Hepatocyte (in vitro differentiated cells): ENCODE measurements around the gene WDTC1. TPM values are rescaled to one million over a fixed set of nuclear protein-coding genes. Genes with fewer than 3 reads are reported as not detected.
A peak's percentile ranks its signal among the peaks of the same experiment; 100 is the strongest.

Experiments
- DNase-seq: peaks from one replicate; pipeline ENCODE4 v3.0.0-alpha.2; 2016; ENCODE audit warnings: low spot score
- H2AFZ ChIP-seq: fragments of 200-600 bp; sonication (generic); 2 replicates; pipeline ENCODE4 v1.6.0; 2016; ENCODE audit warnings: antibody characterized with exemption, mild to moderate bottlenecking
- H3K27ac ChIP-seq: fragments of 200-600 bp; sonication (generic); 2 replicates; pipeline ENCODE4 v1.5.1; 2016; ENCODE audit warnings: mild to moderate bottlenecking
- H3K27me3 ChIP-seq: fragments of 200-600 bp; sonication (generic); 2 replicates; pipeline ENCODE4 v1.6.1; 2016
- H3K36me3 ChIP-seq: fragments of 200-600 bp; sonication (generic); replicated peaks from 2 replicates; pipeline ENCODE4 v1.5.1; 2016; ENCODE audit warnings: low read depth; ENCODE audit not compliant: insufficient read depth
- H3K4me1 ChIP-seq: fragments of 200-600 bp; sonication (generic); 2 replicates; pipeline ENCODE4 v1.5.1; 2016; ENCODE audit warnings: mild to moderate bottlenecking, moderate library complexity; ENCODE audit not compliant: insufficient read depth
- H3K4me2 ChIP-seq: fragments of 200-600 bp; sonication (generic); 2 replicates; pipeline ENCODE4 v1.6.0; 2016
- H3K4me3 ChIP-seq: fragments of 200-600 bp; sonication (generic); 2 replicates; pipeline ENCODE4 v1.5.1; 2016; ENCODE audit warnings: mild to moderate bottlenecking
- H3K79me2 ChIP-seq: fragments of 200-600 bp; sonication (generic); 2 replicates; pipeline ENCODE4 v1.6.0; 2017; ENCODE audit warnings: mild to moderate bottlenecking
- H3K9me2 ChIP-seq: fragments of 200-600 bp; sonication (generic); replicated peaks from 2 replicates; pipeline ENCODE4 v1.6.0; 2017; ENCODE audit warnings: mild to moderate bottlenecking; ENCODE audit not compliant: insufficient read depth
- H3K9me3 ChIP-seq: fragments of 200-600 bp; sonication (generic); 2 replicates; pipeline ENCODE4 v1.5.1; 2016; ENCODE audit warnings: low read depth, mild to moderate bottlenecking
- H4K20me1 ChIP-seq: fragments of 200-600 bp; sonication (generic); 2 replicates; pipeline ENCODE4 v1.6.0; 2016; ENCODE audit warnings: mild to moderate bottlenecking; ENCODE audit not compliant: insufficient read depth, poor library complexity, severe bottlenecking
- EZH2 ChIP-seq: fragments of 200-600 bp; sonication (generic); IDR thresholded peaks from 2 replicates; pipeline ENCODE4 v1.6.1; 2016; ENCODE audit warnings: antibody characterized with exemption, mild to moderate bottlenecking, borderline replicate concordance
- EZH2phosphoT487 ChIP-seq: fragments of 200-600 bp; sonication (generic); IDR thresholded peaks from one replicate; pipeline ENCODE4 v1.6.1; 2018; ENCODE audit warnings: antibody characterized with exemption, mild to moderate bottlenecking, low read depth, moderate library complexity; ENCODE audit not compliant: unreplicated experiment, severe bottlenecking
- WGBS: methylation state at CpG from one replicate; pipeline ENCODE4 v1.1.6; 2016; ENCODE audit warnings: low lambda C conversion rate; ENCODE audit errors: missing lambda C conversion rate; 5-methylcytosine and 5-hydroxymethylcytosine counted together
- polyA plus RNA-seq: library from polyadenylated mRNA; unstranded; fragments of >200 nt; fragmentation: Nextera tagmentation; extraction: Ambion mirVana; gene quantifications from 2 replicates; pipeline ENCODE4 v1.2.1, GENCODE V29; 2016
- total RNA-seq: library from RNA; depleted of rRNA; stranded (reverse); fragments of >200 nt; gene quantifications from 2 replicates; pipeline ENCODE4 v1.2.3, GENCODE V29; 2014
- TF ChIP-seq, protein P1 (sequence below): fragments of 200-600 bp; sonication (generic); IDR thresholded peaks from 2 replicates; pipeline ENCODE4 v1.5.1; 2016; ENCODE audit warnings: antibody characterized with exemption, mild to moderate bottlenecking; ENCODE audit not compliant: poor library complexity

The WDTC1 gene
- total and polyA plus RNA-seq, 2 experiments from 2014 or later: 11.0 to 22.8 TPM

DNA sequence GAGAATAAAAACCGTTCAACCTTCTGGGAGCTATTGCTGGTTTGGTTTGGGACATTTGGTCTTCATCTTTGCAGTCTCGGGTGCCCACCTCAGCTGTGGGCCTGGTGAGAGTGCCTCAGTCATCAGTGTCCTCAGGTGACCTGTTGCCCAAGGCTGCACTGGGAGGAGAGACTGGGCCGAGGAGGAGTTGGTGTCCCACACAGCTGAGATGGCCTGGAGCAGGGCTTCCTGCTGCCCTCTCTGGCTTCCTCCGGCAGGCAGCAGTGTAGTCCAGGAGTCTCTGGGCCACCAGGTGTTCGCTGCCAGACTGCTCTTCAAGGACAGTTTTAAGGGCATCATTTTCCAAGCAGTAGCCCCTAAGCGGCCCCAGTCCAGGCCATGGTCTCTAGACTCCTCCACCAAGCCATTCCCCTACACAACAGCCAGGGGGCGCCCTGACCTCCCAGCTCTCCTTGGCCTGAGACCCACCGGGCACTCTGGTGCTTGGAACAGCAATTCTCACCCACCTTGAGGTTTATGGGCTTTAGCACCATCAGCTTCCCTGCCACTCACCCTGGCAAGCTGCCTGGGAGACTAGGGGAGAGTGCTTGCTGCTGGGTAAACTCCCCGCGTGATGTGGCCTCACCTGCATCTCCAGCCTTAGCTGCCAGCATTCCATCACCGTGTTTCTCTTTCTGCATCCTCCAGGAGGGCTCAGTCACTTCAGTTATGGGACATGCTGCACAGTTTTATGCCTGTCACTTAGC is 98.3 kb downstream of the WDTC1 start:
- Histone ChIP-seq H3K36me3 (no peaks in the 10 kb centered on the region), H2AFZ (no peak overlapping the region), H4K20me1 (peaks cover 12% of the 10 kb centered on the region), H3K4me3 (no peak overlapping the region), H3K27ac (no peak overlapping the region), H3K4me1 (no peaks in the 10 kb centered on the region), H3K9me3 (no peaks in the 10 kb centered on the region), H3K9me2 (no peaks in the 10 kb centered on the region), H3K27me3 (no peaks in the 10 kb centered on the region), H3K4me2 (no peak overlapping the region), H3K79me2 (peaks cover 28% of the 10 kb centered on the region)
- DNase-seq: peak; percentile 63
- no peak for TF ChIP-seq EZH2phosphoT487
- TF ChIP-seq, protein P1, sequence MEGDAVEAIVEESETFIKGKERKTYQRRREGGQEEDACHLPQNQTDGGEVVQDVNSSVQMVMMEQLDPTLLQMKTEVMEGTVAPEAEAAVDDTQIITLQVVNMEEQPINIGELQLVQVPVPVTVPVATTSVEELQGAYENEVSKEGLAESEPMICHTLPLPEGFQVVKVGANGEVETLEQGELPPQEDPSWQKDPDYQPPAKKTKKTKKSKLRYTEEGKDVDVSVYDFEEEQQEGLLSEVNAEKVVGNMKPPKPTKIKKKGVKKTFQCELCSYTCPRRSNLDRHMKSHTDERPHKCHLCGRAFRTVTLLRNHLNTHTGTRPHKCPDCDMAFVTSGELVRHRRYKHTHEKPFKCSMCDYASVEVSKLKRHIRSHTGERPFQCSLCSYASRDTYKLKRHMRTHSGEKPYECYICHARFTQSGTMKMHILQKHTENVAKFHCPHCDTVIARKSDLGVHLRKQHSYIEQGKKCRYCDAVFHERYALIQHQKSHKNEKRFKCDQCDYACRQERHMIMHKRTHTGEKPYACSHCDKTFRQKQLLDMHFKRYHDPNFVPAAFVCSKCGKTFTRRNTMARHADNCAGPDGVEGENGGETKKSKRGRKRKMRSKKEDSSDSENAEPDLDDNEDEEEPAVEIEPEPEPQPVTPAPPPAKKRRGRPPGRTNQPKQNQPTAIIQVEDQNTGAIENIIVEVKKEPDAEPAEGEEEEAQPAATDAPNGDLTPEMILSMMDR: peak; percentile 67
- no peak for TF ChIP-seq EZH2
- 72% methylated on average over 11 of the region's 11 CpGs for whole genome bisulfite sequencing

DNA sequence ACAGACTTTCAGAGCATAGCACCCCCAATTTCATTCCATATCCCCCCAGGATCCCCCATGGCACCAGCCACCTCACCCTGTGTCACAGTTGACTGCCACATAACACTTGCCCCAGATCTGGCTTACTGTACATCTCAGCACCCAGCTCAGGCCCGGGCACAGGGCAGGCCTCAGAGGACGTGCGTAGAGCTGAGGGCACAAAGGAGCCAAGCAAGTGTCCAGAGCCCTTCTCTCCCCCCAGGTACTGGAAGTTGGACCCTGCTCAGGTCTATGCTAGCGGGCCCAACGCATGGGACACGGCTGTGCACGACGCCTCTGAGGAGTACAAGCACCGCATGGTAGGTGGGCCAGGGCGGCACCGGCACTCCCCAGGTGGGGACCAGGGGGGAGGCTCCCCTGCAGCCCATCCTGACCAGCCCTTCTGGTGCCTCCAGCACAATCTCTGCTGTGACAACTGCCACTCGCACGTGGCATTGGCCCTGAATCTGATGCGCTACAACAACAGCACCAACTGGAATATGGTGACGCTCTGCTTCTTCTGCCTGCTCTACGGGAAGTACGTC is 99.4 kb downstream of the WDTC1 start:
- H3K4me1 ChIP-seq: no peaks in the 10 kb centered on the region
- H3K27ac ChIP-seq: no peak overlapping the region
- no peaks in the 10 kb centered on the region for H3K36me3 ChIP-seq
- H4K20me1 ChIP-seq: peaks cover 3% of the 10 kb centered on the region
- no peak for TF ChIP-seq EZH2
- no peak for TF ChIP-seq EZH2phosphoT487
- TF ChIP-seq, protein P1: no peak
- no peaks in the 10 kb centered on the region for H3K9me3 ChIP-seq
- no peaks in the 10 kb centered on the region for H3K27me3 ChIP-seq
- H3K4me3 ChIP-seq: no peak overlapping the region
- H3K79me2 ChIP-seq: peaks cover 17% of the 10 kb centered on the region
- no peak overlapping the region for H2AFZ ChIP-seq
- no peak for DNase-seq
- whole genome bisulfite sequencing: 94% methylated on average over 17 of the region's 17 CpGs
- no peaks in the 10 kb centered on the region for H3K9me2 ChIP-seq
- no peak overlapping the region for H3K4me2 ChIP-seq

DNA sequence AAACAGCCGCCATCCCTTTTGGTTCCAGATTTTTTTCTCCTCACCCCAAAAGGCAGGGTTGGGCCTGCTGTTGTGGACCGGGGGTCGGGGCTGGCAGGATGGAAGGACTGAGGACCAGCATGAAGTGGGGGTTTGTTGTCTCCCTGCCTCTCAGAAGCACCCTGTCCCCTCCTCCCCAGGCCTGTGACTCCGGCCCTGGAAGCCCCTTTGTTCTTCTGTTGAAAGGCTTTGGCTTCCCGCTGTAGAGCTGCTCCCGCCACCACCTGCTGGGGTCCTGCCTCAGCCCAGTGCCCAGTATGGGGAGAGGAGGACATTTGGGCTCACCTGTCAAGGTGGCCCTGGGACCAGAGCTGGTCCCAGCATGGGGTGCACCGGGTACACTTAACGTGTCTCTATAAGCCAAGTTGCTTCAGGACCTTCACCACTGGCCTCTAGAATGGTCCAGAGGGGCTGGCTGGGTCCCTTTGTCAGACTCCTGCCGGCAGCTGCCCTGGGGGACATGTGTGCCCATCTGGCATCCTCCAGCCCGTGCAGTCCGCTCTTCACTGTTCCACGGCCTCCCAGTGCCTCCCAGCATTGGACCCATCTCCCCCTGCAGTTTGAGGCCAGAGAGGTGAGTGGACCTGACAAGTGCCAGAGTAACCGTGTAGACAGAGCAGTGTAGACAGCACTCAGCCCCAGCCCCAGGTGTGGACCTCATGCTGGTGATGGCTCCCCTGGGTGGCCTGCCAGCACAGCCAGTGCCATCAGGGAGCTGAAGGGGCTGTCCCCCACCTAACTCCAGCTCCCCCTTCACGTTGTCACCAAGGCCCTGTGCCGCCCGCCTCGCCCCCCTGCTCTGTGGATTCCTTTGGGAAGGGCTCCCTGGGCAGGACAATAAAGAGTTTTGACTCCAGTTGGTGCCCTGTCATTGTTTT is 101.3 kb downstream of the WDTC1 start:
- TF ChIP-seq EZH2: no peak
- TF ChIP-seq, protein P1: no peak
- TF ChIP-seq EZH2phosphoT487: no peak

More for the DNA sequence above, 101.3 kb downstream of the WDTC1 start:
- Histone ChIP-seq H3K4me2 (no peak overlapping the region), H3K9me2 (no peaks in the 10 kb centered on the region), H3K27me3 (no peaks in the 10 kb centered on the region), H3K9me3 (no peaks in the 10 kb centered on the region), H3K79me2 (no peaks in the 10 kb centered on the region), H3K4me1 (no peaks in the 10 kb centered on the region), H3K27ac (no peak overlapping the region), H4K20me1 (no peaks in the 10 kb centered on the region), H3K4me3 (no peak overlapping the region), H2AFZ (no peak overlapping the region), H3K36me3 (no peaks in the 10 kb centered on the region)
- no peak for DNase-seq
- WGBS: 92% methylated on average over 17 of the region's 17 CpGs
